ENCODE results near the gene HABP2.

DNA sequence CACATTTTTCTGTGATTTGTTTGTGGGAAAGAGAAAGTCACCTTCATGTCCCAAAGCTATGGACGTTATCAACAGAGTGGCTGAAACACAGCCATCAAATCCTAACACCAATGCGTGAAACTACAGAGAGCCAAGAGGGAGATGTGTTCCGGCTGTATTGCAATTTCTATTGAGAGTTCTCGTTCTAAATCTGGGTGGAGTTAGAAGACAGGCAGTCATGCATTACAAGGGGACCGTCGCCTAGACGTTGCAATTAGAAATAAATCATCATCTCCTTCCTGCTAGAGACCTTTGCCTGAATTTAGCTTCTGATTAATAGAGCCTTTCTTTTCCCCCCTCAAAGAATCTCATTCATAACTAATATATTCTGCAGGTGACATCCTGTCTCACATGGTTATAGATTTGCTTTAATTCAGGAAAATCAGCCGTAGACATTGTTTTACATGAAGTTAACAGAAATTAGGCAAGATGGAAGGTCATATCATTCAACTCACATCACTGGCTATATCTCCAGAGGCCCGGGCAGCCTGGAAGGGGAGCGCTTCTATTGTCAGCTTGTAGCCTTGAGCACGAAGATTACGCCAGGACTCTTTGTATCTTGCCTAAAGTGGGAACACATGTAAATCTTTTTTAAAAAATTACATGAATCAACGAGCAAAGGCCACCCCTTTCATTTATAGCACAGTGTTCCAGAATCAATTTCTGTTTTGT is 52.6 kb downstream of the HABP2 start:
- TF ChIP-seq, protein P1, sequence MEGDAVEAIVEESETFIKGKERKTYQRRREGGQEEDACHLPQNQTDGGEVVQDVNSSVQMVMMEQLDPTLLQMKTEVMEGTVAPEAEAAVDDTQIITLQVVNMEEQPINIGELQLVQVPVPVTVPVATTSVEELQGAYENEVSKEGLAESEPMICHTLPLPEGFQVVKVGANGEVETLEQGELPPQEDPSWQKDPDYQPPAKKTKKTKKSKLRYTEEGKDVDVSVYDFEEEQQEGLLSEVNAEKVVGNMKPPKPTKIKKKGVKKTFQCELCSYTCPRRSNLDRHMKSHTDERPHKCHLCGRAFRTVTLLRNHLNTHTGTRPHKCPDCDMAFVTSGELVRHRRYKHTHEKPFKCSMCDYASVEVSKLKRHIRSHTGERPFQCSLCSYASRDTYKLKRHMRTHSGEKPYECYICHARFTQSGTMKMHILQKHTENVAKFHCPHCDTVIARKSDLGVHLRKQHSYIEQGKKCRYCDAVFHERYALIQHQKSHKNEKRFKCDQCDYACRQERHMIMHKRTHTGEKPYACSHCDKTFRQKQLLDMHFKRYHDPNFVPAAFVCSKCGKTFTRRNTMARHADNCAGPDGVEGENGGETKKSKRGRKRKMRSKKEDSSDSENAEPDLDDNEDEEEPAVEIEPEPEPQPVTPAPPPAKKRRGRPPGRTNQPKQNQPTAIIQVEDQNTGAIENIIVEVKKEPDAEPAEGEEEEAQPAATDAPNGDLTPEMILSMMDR (IDR thresholded peaks at IDR 0.05), result no peak
- TF ChIP-seq POLR2A (IDR thresholded peaks at IDR 0.05), result no peak
